GM19438 (cell line): ENCODE results near the gene CCDC172.
"Not testable (repeated sequence)": the region's sequence is repeated elsewhere in the genome, so short reads cannot be mapped to it uniquely, and the experiment has no call there.

Source experiments
- ATAC-seq: cut with Tn5 transposase; IDR thresholded peaks from one replicate; pipeline ENCODE4 v1.9.1; 2021; ENCODE audit warnings: low read depth; ENCODE audit not compliant: unreplicated experiment

CCDC172 gene

DNA sequence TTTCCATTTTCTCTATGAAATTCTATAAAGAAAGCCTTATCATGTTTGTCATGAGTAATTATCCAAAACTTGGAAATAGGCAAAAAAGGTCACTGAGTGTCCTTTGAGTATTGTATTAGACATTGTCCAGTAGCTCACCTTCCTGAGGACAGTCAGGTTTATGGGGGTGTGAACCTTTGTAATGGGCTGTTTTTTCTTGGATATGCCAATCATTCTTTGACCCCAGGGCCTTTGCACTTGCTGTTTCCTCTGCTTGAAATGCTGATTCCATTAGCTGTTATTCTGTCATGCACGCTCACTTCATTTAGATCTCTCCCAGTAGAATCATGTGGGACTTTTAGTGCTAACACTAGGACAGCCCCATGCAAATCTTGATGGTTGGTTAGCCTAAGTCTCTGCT, 4.9 kb downstream of the CCDC172 start:
- no peak for ATAC-seq

DNA sequence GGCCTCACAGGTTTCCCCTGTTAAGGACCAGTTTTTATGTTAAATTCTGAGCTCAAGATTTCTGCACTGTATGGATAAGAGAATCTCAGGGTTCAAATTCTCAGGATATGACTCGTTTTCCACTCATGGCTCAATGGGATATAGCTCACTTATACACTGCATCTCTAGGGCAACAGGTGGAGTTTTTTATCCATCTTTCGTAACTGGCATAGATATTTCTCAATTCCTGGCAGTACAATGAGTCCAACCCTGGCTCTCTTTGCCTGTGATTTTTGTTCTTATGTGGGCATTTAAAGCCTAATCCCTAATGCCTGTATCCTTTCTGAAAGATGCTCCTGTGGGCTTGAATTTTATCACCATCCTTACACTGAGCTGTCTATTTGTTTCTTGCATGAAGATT, 7.6 kb downstream of the CCDC172 start:
- ATAC-seq, result no peak

DNA sequence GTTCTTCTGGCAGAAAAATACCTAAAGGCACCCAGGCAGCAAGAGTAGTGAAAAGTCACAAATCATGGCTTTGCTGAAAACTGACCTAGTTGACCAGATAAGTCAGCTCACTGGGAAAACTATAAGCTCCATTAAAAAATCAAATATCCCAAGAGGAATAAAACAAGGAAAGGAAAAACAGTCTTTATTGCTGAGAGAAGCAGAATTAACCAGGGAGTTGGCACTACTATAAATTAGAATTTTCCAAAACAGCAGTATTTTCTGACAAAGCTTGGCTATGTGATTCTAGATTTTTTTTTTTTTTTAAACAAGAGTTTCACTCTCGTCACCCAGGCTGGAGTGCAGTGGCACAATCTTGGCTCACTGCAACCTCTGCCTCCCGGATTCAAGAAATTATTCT, 12.6 kb downstream of the CCDC172 start:
- no peak for ATAC-seq

DNA sequence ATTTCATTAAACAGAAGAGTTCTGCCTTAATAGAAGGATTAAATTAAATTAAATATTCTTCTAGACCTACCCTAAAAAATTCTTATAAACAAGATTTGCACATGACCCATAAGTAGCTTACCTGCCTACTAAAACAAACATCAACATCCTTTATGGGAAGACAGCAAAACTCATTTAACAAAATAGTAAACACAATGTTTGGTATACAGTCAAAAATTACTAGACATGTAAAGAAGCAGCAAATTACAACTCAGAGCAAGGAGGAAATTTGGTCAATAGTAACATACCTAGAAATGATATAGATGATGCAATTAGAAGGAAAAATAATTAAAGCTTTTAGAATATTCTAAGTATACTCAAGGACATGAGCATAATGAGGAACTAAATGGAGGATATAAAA, 27.9 kb downstream of the CCDC172 start:
- ATAC-seq, result no peak

DNA sequence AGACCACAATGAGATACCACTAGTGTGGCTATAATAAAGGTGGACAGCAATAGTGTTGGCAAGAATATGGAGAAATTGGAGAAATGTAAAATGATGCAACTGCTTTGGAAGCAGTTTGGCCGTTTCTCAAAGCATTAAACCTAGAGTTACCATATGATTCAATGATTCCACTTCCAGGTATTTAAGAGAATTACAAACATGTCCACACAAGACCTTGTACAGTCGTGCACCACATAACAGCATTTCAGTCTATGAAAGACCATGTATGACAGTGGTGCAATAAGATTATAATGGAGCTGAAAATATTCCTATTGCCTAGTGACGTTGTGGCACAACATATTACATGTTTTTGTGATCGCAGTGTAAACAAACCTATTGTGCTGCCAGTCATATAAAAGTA, 29.6 kb downstream of the CCDC172 start:
- ATAC-seq, result no peak

DNA sequence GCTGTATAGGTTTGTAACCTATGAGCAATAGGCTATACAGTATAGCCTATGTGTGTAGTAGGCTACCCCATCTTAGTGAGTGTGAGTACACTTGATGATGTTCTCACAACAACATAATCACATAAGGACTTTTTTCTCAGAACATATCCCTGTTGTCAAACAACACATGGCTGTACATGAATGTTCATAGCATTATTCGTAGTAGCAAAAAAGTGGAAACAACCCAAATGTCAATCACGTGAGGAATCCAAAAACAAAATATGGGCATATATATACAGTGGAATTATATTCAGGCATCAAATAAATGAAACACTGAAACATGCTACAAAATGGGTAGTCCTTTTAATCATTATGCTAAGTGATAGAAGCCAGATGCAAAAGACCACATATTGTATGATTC, 31.1 kb downstream of the CCDC172 start:
- ATAC-seq, result no peak

DNA sequence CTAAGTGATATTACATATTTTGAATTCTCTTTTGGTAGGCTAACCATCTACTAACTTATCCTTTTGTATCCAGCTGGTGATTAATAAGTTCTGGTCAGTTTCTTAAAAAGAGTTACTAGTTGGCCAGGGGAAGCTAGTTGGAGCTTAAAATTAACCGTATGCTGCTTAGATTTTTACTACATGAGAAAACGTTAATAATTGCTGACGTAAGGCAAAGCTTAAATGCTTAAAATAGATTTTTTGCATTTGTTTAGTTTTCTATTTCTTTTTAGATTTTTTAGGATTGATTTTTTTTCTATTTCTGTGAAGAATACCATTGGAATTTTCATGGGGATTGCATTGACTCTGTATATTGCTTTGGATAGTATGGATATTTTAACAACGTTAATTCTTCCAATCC, 32.6 kb downstream of the CCDC172 start:
- ATAC-seq, result no peak

DNA sequence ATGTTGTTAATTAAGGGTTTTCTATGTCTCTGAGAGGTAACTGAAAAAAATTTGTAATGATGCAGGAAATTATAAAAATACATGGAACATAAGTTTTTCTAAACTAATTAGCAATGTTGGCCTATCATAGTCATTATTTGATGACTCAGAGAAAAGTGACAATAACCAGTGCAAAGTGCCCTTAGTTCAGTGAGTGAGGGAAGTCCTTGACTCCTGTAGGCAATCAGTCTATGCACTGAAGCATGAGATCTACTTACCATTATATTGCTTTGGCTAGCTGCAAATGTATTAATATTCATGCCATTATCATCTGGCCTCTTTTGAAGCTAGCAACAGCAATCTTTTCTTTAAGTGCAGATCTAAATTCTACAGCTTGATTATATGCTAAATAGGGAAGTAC, 40.6 kb downstream of the CCDC172 start:
- ATAC-seq, result no peak

DNA sequence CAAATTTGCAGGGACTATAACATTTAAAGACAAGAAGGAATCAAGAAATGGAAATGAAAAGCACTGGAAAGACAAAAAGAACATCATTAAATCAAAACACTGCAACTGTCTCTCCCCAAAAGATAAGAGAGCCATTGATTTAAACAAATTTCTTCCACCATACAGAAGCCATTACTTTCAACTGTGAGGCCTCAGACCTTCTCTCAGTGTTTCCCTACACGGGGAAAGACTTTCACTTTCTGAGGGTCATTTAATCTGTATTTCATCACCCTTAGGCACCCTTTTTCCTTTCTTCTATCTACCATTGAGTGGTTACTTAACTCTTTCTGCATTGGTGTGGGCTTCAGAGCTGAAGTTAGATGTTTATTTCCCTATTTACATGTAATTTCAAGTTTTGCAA, 47.5 kb downstream of the CCDC172 start:
- ATAC-seq, result no peak

DNA sequence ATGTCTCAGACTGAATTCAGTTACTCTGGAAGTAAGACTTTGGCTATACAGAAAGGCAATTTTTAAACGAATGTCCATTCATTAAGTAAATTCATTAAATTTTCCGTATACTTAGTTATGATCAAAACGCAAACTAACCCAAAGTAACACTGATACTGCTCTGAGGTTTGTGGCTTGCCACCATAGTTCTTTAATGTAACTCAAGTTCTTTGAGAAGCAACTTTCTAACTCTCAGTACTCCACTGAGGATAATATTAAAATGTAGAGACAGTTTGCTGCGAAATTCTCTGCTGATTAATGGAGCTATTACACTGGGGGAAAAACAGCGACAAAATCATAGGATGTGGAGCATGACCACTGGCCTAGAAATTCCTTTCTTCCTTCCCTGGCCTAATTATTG, 58.0 kb downstream of the CCDC172 start:
- ATAC-seq, result no peak

DNA sequence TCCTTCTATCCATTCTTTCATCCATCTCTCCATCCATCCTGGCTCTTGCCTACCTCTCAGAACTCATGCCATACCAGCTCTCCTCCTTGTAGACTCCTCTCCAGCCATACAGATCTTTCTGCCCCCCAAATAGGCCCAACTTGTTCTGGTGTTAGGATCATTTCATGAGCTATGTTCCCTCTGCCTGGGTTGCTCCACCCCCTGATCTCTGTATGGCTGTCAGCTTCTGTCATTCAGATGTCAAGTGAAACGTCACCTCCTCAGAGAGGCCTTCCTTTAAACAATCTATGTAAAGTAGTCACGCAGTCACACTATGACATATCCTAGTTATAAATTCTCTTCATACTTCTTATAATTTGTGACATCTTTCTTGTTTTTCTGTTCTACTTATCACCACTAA, 61.1 kb downstream of the CCDC172 start:
- ATAC-seq, result no peak

DNA sequence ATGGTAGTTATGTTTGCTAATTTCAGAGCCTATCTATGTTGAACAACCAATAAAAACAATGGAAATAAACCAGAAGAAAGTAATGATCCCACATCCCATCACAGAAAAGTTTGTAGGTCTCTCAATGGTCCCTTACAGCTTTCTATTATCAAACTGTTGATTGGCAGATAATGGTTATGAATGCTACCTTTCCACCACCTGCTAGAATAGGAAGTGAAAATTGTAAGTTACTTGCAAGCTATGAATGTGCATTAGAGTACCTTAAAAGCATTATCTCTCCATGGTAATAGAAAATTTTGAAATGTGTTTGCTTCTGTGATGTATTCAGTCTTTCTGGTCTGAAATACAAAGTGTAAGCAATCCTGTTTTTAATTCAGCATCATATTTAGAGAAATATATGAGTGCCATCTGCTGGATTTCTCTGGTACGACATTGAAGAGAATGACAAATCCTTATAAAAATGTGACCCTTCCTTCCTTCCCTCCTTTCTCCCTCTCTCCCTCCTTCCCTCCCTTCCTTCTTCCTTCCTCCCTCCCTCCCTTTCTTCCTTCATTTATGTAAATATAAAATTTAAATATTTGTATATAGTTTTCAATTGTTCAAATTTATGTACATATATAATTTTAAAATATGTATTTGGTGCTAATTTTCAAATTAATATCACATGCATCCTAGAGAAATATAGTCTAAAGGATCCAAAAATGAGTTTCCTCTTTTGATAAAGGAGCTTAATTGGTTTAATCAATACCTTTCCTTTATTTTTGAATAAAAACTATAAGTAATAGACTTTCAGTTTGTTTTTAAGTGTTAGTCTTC, 62.0 kb downstream of the CCDC172 start:
- ATAC-seq, result no peak

DNA sequence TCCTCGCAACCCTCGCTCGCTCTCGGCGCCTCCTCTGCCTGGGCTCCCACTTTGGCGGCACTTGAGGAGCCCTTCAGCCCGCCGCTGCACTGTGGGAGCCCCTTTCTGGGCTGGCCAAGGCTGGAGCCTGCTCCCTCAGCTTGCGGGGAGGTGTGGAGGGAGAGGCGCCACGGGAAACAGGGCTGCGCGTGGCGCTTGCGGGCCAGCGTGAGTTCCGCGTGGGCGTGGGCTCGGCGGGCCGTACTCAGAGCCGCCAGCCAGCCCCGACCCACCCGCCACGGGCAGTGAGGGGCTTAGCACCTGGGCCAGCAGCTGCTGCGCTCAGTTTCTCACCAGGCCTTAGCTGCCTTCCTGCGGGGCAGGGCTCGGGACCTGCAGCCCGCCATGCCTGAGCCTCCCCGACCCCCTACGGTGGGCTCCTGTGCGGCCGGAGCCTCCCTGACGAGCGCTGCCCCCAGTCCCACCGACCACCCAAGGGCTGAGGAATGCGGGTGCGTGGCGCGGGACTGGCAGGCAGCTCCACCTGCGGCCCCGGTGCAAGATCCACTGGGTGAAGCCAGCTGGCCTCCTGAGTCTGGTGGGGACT, 69.1 kb downstream of the CCDC172 start:
- not testable (repeated sequence) for ATAC-seq

DNA sequence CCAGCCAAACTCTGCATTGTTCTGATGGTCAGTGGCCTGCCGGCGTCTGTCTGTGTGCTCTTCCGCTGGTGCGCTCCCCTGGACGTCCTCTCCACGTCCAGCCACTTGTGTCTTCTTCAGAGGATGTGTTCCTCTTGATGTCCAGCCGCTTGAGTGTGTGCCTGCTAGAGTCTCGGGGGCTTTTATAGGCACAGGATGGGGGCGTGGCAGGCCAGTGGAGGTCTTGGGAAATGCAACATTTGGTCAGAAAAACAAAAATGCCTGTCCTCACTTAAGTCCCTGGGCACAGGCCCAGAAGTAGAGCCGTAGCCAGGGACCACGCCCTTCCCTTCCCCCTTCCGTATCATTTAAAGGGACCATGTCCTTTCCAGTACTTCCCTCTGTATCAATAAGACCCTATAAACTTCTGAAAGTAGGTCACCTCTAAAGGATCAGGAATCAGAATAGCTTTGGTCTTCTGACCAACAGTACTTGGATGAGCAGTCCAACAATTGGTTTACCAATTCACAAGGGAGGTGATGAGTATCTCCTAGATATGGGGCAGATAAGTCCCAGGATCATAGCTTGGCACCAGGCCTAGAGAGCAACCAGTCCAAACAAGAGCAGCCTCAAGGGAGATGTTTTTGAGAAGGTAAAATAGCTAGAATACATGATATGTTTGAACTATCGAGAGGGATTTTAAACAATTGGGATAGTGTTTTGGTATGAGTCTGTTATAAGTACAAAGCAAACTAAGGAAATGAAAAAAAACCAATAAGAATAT, 71.2 kb downstream of the CCDC172 start:
- ATAC-seq, result no peak

DNA sequence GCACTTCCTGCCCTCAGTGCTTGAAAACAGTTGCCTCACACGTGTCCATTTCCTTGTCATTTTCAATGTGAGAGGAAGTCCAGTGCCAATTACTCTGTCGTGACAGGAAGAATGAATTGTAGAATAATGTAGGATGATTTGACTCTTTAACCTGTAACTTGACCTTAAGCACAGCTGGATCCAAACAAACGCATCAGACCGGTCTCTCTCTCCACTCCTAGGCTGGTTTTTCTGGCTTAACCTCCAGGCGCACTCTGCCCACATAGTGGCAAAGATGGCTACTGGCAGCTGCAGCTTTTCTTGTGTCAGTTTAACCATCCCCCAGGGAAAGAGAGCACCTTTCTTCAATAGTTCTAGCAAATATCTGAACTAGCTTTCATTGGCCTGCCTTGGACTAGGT, 74.0 kb downstream of the CCDC172 start:
- no peak for ATAC-seq

DNA sequence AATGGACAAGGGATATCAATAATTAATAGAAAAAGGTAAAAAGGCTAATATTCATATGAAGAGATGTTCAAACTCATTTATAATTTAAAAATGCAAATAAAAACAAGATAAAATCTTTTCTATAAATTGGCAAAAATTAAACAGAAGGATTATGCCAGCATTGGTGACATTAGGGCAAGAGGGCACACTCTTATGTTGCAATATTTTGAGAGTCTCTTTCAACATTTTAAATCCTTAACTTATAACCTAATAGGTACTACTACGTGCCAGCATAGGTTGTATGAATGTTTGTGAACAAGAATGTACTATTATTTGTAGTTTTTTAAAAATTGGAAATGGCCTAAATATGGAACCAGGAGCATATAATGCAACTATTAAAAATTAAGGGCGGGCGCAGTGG, 78.6 kb downstream of the CCDC172 start:
- no peak for ATAC-seq

DNA sequence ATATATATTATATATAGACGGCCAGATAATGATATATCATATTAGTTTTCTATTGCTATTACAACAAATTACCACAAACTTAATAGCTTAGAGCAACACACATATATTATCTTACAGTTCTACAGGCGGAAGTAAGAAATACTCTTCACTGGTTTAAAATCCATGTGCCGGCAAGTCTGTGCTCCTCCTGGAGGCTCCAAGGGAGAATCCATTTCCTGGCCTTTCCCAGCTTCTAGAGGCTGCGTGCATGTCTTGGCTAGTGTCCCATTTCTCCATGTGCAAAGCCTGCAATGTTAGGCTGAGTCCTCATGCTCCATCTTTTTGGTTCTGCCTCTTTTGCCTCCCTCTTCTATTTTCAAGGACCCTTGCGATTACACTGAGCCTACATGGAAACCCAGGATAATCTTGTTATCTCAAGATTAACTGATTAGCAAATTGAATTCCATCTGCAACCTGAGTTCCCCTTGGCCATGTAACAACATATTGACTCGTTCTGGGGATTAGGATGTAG, 79.5 kb downstream of the CCDC172 start:
- no peak for ATAC-seq

DNA sequence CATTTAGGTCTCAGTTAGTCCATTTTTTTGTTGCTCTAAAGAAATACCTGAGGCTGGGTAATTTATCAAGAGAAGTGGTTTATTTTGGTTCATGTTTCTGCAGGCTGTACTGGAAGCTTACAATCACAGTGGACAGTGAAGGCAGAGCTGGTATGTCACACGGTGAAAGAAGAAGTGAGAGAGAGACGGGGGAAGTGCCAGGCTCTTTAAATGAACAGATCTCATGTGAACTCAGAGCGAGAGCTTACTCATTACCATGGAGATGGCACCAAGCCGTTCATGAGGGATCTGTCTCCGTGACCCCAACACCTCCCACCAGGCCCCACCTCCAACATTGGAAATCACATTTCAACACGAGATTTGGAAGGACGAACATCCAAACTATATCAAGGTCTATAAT, 84.5 kb downstream of the CCDC172 start:
- ATAC-seq, result no peak

DNA sequence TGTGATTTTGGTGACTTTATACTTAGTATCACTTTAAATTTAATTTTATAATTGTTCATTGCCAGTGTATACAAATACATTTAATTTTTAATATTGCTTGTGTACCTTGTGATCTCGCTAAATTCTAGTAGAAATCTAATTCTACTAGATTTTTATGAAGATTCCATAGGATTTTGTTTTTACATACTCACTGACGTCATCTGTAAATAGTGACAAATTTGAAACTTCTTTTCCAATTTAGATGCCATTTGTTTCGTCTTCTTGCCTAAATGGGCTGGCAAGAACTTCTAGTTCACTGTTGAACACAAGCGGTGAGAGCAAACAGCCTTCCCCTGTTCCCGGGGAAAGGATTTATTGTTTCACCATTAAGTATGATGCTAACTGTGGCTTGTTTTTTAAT, 86.1 kb downstream of the CCDC172 start:
- no peak for ATAC-seq

DNA sequence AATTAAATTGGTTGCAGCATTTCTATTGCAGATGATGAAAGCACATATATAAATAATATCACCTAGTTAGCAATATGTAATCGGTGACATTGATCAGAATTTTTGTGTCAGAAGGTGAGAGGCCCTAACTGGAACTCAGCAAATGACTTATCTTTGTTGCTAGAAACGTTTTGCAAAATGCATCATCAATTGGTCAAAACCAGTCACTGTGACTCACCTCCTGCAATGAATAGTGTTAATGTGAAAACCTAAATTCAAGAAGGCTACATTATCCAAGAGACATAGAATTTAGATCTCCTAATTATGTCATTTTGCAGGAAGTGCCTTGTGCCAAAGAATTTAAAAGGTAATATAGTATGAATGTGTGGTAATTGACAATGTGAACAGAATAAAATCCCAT, 93.6 kb downstream of the CCDC172 start:
- no peak for ATAC-seq

DNA sequence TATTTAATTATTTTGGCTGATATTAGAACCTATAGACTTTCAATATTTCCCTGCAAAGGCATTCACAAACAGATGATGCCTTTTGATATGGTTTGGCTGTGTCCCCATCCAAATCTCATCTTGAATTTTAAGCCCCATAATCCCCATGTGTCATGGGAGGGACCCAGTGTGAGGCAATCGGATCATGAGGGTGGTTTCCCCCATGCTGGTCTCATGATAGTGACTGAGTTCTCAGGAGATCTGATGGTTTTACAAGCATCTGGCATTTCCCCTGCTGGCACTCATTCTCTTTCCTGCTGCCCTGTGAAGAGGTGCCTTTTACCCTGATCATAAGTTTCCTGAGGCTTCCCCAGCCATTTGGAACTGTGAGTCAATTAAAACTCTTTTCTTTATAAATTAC, 94.1 kb downstream of the CCDC172 start:
- ATAC-seq, result no peak

DNA sequence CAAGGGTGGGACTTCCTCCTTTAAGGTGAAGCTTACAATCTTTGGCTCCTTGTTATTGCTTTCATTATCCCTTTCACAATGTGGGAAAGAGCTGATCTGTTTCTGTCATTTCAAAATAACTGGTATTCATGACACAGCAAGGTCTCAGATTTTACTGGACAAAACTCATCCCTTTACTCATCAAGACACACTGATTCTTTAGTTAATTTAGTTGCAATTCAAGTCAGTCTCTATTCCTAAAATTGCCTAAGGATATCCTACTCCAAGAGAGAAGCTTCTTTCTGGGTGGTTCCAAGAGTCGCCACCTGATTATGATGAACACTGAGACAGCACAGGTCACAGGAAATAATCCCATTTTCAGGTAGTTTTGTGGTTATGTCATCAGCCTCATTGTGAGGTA, 97.6 kb downstream of the CCDC172 start:
- ATAC-seq, result no peak
